HuH-7.5 (cell line): ENCODE data around the gene PELI2.

ENCODE experiments used
- DNase-seq: peaks from one replicate; pipeline ENCODE4 v3.0.0; 2011; ENCODE audit warnings: low spot score

Gene PELI2

GRCh38 chr14:56349960-56350359 lies 231.7 kb downstream of the PELI2 start:
- DNase-seq, result no peak
